ENCODE measurements around the gene NCOA7. TPM values are rescaled to one million over a fixed set of nuclear protein-coding genes. Genes with fewer than 3 reads are reported as not detected.

NCOA7 gene
- total RNA-seq, 1 donor = 34.0 TPM

- Histone ChIP-seq H4K20me1 (ENCODE audit: insufficient read depth, low read length) (no peaks in the 10 kb centered on the region), H3K9me3 (ENCODE audit: low read depth, low read length) (no peaks in the 10 kb centered on the region), H3K79me2 (ENCODE audit: insufficient read depth, low read length) (no peaks in the 10 kb centered on the region), H3K27ac (ENCODE audit: low read depth, low read length) (peak overlapping the region; percentile 82), H3K4me3 (ENCODE audit: insufficient read depth, low read length) (peak overlapping the region; percentile 67), H3K27me3 (ENCODE audit: insufficient read depth, low read length) (no peaks in the 10 kb centered on the region), H3K4me1 (ENCODE audit: insufficient read depth, low read length) (peaks cover 14% of the 10 kb centered on the region), H3K4me2 (ENCODE audit: insufficient read depth, low read length) (peak overlapping the region; percentile 93), H2AFZ (ENCODE audit: low read length) (no peak overlapping the region), H3K36me3 (ENCODE audit: insufficient read depth, low read length) (peaks cover 46% of the 10 kb centered on the region)
- TF ChIP-seq, protein P1, sequence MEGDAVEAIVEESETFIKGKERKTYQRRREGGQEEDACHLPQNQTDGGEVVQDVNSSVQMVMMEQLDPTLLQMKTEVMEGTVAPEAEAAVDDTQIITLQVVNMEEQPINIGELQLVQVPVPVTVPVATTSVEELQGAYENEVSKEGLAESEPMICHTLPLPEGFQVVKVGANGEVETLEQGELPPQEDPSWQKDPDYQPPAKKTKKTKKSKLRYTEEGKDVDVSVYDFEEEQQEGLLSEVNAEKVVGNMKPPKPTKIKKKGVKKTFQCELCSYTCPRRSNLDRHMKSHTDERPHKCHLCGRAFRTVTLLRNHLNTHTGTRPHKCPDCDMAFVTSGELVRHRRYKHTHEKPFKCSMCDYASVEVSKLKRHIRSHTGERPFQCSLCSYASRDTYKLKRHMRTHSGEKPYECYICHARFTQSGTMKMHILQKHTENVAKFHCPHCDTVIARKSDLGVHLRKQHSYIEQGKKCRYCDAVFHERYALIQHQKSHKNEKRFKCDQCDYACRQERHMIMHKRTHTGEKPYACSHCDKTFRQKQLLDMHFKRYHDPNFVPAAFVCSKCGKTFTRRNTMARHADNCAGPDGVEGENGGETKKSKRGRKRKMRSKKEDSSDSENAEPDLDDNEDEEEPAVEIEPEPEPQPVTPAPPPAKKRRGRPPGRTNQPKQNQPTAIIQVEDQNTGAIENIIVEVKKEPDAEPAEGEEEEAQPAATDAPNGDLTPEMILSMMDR (IDR thresholded peaks at IDR 0.05; ENCODE audit: extremely low read depth, low read depth, low read length) = no peak
- DNase-seq (ENCODE audit: insufficient read length, low spot score, missing footprints) = no peak
These were observed 128.9 kb downstream of the NCOA7 start for GRCh38 chr6:125919618-125920017.

GRCh38 chr6:125922322-125922860 is 131.6 kb downstream of the NCOA7 start:
- TF ChIP-seq, protein P1 (IDR thresholded peaks at IDR 0.05; ENCODE audit: extremely low read depth, low read depth, low read length) = no peak
- no peaks in the 10 kb centered on the region for H3K9me3 ChIP-seq (ENCODE audit: low read depth, low read length)
- no peak for DNase-seq (ENCODE audit: insufficient read length, low spot score, missing footprints)

DNA sequence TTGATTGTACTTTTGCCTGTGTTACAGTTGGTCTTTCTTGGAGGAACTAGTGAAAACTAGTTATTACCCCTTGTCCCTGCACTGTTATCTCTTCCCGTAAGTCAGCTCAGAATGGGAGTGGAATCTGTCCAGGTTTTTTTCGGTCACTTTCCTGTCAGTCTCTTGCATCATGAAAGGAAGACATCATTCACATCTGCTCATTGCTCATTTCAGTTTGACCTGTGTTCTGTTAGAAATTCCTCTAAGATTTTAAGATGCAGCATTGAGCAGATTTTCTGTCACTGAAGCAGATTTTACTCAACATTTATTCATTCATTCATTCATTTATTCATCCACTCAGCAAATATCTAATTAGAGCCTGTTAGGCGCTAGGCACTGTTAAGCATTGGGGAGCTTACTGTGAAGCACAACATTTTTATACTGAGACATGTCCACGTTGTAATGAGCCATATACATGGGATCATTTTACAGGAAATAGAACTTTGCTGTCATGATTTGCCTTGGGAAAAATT is 132.7 kb downstream of the NCOA7 start:
- TF ChIP-seq, protein P1 (IDR thresholded peaks at IDR 0.05; ENCODE audit: extremely low read depth, low read depth, low read length) = no peak
- H3K4me2 ChIP-seq (ENCODE audit: insufficient read depth, low read length) = no peak overlapping the region
- DNase-seq (ENCODE audit: insufficient read length, low spot score, missing footprints) = no peak

More at GRCh38 chr6:125922322-125922860, 131.6 kb downstream of the NCOA7 start:
- Histone ChIP-seq H2AFZ (ENCODE audit: low read length) (no peak overlapping the region), H3K36me3 (ENCODE audit: insufficient read depth, low read length) (peaks cover 45% of the 10 kb centered on the region), H3K27me3 (ENCODE audit: insufficient read depth, low read length) (no peaks in the 10 kb centered on the region), H3K4me2 (ENCODE audit: insufficient read depth, low read length) (no peak overlapping the region), H3K4me3 (ENCODE audit: insufficient read depth, low read length) (no peak overlapping the region), H3K4me1 (ENCODE audit: insufficient read depth, low read length) (peaks cover 14% of the 10 kb centered on the region), H4K20me1 (ENCODE audit: insufficient read depth, low read length) (no peaks in the 10 kb centered on the region), H3K27ac (ENCODE audit: low read depth, low read length) (no peak overlapping the region), H3K79me2 (ENCODE audit: insufficient read depth, low read length) (no peaks in the 10 kb centered on the region)

GRCh38 chr6:125924169-125924568 is 133.4 kb downstream of the NCOA7 start:
- no peaks in the 10 kb centered on the region for H3K27me3 ChIP-seq (ENCODE audit: insufficient read depth, low read length)
- TF ChIP-seq, protein P1 (IDR thresholded peaks at IDR 0.05; ENCODE audit: extremely low read depth, low read depth, low read length) = no peak

More for the DNA sequence above, 132.7 kb downstream of the NCOA7 start:
- no peak overlapping the region for H2AFZ ChIP-seq (ENCODE audit: low read length)
- no peak overlapping the region for H3K27ac ChIP-seq (ENCODE audit: low read depth, low read length)
- H3K79me2 ChIP-seq (ENCODE audit: insufficient read depth, low read length) = no peaks in the 10 kb centered on the region
- no peaks in the 10 kb centered on the region for H4K20me1 ChIP-seq (ENCODE audit: insufficient read depth, low read length)
- no peaks in the 10 kb centered on the region for H3K27me3 ChIP-seq (ENCODE audit: insufficient read depth, low read length)
- H3K4me3 ChIP-seq (ENCODE audit: insufficient read depth, low read length) = no peak overlapping the region
- H3K36me3 ChIP-seq (ENCODE audit: insufficient read depth, low read length) = peaks cover 51% of the 10 kb centered on the region
- no peaks in the 10 kb centered on the region for H3K9me3 ChIP-seq (ENCODE audit: low read depth, low read length)
- H3K4me1 ChIP-seq (ENCODE audit: insufficient read depth, low read length) = peaks cover 12% of the 10 kb centered on the region

More at GRCh38 chr6:125924169-125924568, 133.4 kb downstream of the NCOA7 start:
- Histone ChIP-seq H4K20me1 (ENCODE audit: insufficient read depth, low read length) (no peaks in the 10 kb centered on the region), H3K4me2 (ENCODE audit: insufficient read depth, low read length) (no peak overlapping the region), H3K27ac (ENCODE audit: low read depth, low read length) (no peak overlapping the region), H2AFZ (ENCODE audit: low read length) (no peak overlapping the region), H3K4me1 (ENCODE audit: insufficient read depth, low read length) (peaks cover 6% of the 10 kb centered on the region), H3K79me2 (ENCODE audit: insufficient read depth, low read length) (no peaks in the 10 kb centered on the region), H3K36me3 (ENCODE audit: insufficient read depth, low read length) (peaks cover 51% of the 10 kb centered on the region), H3K9me3 (ENCODE audit: low read depth, low read length) (no peaks in the 10 kb centered on the region), H3K4me3 (ENCODE audit: insufficient read depth, low read length) (no peak overlapping the region)
- DNase-seq (ENCODE audit: insufficient read length, low spot score, missing footprints) = no peak
